ENCODE measurements around the gene ABHD12B. TPM values are rescaled to one million over a fixed set of nuclear protein-coding genes. Genes with fewer than 3 reads are reported as not detected.

ABHD12B gene
- total RNA-seq, 1 experiment from 2014 or later = 51.0 TPM

DNA sequence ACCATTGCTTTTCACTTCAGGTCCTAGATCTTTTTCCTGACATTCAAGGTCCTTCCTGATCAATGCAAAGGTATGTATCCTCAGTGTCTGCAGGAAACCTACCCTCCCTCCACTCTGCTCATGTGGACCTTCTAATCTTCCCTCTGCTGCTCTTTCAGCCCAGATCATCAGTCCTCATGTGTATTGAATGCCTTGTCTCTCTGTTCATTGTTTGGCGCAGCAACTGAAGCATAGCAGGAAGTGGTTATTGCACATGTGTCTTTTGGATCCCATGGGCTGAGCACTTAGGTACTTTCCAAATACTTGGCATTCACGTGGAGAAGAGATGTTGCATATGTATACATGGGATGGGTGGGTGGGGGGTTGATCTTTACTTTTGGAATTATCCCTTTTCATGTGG, 36.6 kb upstream of the ABHD12B start:
- no peaks in the 10 kb centered on the region for H3K9me3 ChIP-seq (ENCODE audit: control insufficient read depth, low read depth, low read length)
- Mint-ChIP-seq H3K4me3 (no peak overlapping the region), H3K27me3 (ENCODE audit: low read depth) (peaks cover 50% of the 10 kb centered on the region), H3K4me1 (peaks cover 15 to 20% of the 10 kb centered on the region in 2 experiments), H3K9me3 (no peaks in the 10 kb centered on the region), H3K36me3 (ENCODE audit: insufficient read depth in 1 of 3, low read depth in 3 of 3) (no peaks in the 10 kb centered on the region; a peak in 1 of 7 replicates), H3K27ac (no peak overlapping the region)
- no peaks in the 10 kb centered on the region for H3K79me1 ChIP-seq (ENCODE audit: insufficient read depth, low read depth, low read length, poor library complexity, severe bottlenecking)
- no peak overlapping the region for H2BK15ac ChIP-seq (ENCODE audit: low read depth, low read length)
- no peak overlapping the region for H2BK5ac ChIP-seq (ENCODE audit: insufficient read length, low read length)
- H2BK120ac ChIP-seq (ENCODE audit: low read depth, low read length, poor library complexity, severe bottlenecking) = no peak overlapping the region
- H3K18ac ChIP-seq (ENCODE audit: insufficient read length, low read depth, low read length) = no peak overlapping the region
- no peaks in the 10 kb centered on the region for H4K20me1 ChIP-seq (ENCODE audit: control insufficient read depth, insufficient read depth, insufficient read length)
- no peak overlapping the region for H2AK5ac ChIP-seq (ENCODE audit: insufficient read length, low read length)
- no peak overlapping the region for H2AFZ ChIP-seq (ENCODE audit: low read length)
- H3K27me3 ChIP-seq (ENCODE audit: insufficient read depth, low read length) = peaks cover 12% of the 10 kb centered on the region
- no peak overlapping the region for H2BK20ac ChIP-seq (ENCODE audit: low read depth, low read length, poor library complexity, severe bottlenecking)
- H3K4ac ChIP-seq (ENCODE audit: low read depth, low read length) = no peak overlapping the region
- WGBS (ENCODE audit: extremely low coverage, insufficient read length, low lambda C conversion rate) = no CpG with 5 or more reads among the region's 2 CpGs
- H4K5ac ChIP-seq (ENCODE audit: insufficient read length, low read depth, low read length) = no peak overlapping the region
- H3T11ph ChIP-seq (ENCODE audit: low read length) = no peak overlapping the region
- TF ChIP-seq, protein P1, sequence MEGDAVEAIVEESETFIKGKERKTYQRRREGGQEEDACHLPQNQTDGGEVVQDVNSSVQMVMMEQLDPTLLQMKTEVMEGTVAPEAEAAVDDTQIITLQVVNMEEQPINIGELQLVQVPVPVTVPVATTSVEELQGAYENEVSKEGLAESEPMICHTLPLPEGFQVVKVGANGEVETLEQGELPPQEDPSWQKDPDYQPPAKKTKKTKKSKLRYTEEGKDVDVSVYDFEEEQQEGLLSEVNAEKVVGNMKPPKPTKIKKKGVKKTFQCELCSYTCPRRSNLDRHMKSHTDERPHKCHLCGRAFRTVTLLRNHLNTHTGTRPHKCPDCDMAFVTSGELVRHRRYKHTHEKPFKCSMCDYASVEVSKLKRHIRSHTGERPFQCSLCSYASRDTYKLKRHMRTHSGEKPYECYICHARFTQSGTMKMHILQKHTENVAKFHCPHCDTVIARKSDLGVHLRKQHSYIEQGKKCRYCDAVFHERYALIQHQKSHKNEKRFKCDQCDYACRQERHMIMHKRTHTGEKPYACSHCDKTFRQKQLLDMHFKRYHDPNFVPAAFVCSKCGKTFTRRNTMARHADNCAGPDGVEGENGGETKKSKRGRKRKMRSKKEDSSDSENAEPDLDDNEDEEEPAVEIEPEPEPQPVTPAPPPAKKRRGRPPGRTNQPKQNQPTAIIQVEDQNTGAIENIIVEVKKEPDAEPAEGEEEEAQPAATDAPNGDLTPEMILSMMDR (conservative IDR thresholded peaks at IDR 0.05) = no peak
- H4K8ac ChIP-seq (replicated peaks; ENCODE audit: insufficient read length, low read depth, low read length) = no peak overlapping the region
- H2BK12ac ChIP-seq (ENCODE audit: insufficient read length, low read depth, low read length) = no peak overlapping the region
- no peaks in the 10 kb centered on the region for H3K4me1 ChIP-seq (ENCODE audit: insufficient read depth, low read length)
- no peak for DNase-seq
- H4K91ac ChIP-seq (ENCODE audit: insufficient read length, low read depth, low read length) = no peak overlapping the region
- H3K79me2 ChIP-seq (ENCODE audit: insufficient read depth, low read length) = no peaks in the 10 kb centered on the region
- no peak overlapping the region for H3K4me2 ChIP-seq (ENCODE audit: insufficient read depth, insufficient read length, low read length)
- H3K23me2 ChIP-seq (ENCODE audit: insufficient read length, low read depth, low read length, poor library complexity, severe bottlenecking) = peaks cover 6% of the 10 kb centered on the region
- no peak overlapping the region for H3K14ac ChIP-seq (ENCODE audit: insufficient read depth, low read length)
- no peak overlapping the region for H3K56ac ChIP-seq (ENCODE audit: insufficient read length, low read depth, low read length)
- no peak overlapping the region for H3K23ac ChIP-seq (ENCODE audit: insufficient read length, low read depth, low read length)
- H3K27ac ChIP-seq (ENCODE audit: insufficient read length, low read depth, low read length) = no peak overlapping the region
- no peak overlapping the region for H3K9ac ChIP-seq (ENCODE audit: extremely low read depth, insufficient read length, low read length)

Measured in H9 (cell line).